ENCODE measurements around the gene MIS18A.

- TF ChIP-seq CTCF (IDR thresholded peaks at IDR 0.05; ENCODE audit: poor library complexity, severe bottlenecking) (no peak), REST (IDR thresholded peaks at IDR 0.05; ENCODE audit: borderline replicate concordance) (no peak), MXI1 (conservative IDR thresholded peaks at IDR 0.05; ENCODE audit: poor library complexity, severe bottlenecking) (no peak), EZH2 (IDR thresholded peaks at IDR 0.05; ENCODE audit: borderline replicate concordance, insufficient read depth, low read length, poor library complexity, severe bottlenecking) (no peak), EP300 (conservative IDR thresholded peaks at IDR 0.05; ENCODE audit: poor library complexity, severe bottlenecking) (no peak), POLR2AphosphoS5 (IDR thresholded peaks at IDR 0.05) (no peak), RAD21 (conservative IDR thresholded peaks at IDR 0.05) (no peak), SMC3 (conservative IDR thresholded peaks at IDR 0.05; ENCODE audit: poor library complexity) (no peak), TAF1 (IDR thresholded peaks at IDR 0.05; ENCODE audit: low read depth) (no peak)
Measured at GRCh38 chr21:32276671-32277070, 2.2 kb downstream of the MIS18A start.

Measured in neural cell (in vitro differentiated cells).